Neutrophil (primary cell): ENCODE data around the gene NDUFS5.
A peak's percentile ranks its signal among the peaks of the same experiment; 100 is the strongest.
"Not testable (repeated sequence)": the region's sequence is repeated elsewhere in the genome, so short reads cannot be mapped to it uniquely, and the experiment has no call there.

Source experiments
- H3K27ac ChIP-seq: fragments of 200-600 bp; sonication (generic); 2 replicates; pipeline ENCODE4 v1.5.1; 2016; ENCODE audit warnings: mild to moderate bottlenecking, moderate library complexity
- H3K27me3 ChIP-seq: fragments of 200-600 bp; sonication (generic); 2 replicates; pipeline ENCODE4 v1.6.0; 2016; ENCODE audit warnings: mild to moderate bottlenecking
- H3K36me3 ChIP-seq: fragments of 200-600 bp; sonication (generic); 2 replicates; pipeline ENCODE4 v1.5.1; 2017
- H3K4me1 ChIP-seq, 2 experiments: fragments of 200-600 bp in 1 of 2; sonication (generic) in 1 of 2; 1 replicate in 1 of 2; 2 replicates in 1 of 2; pipeline versions ENCODE4 v1.5.1 to v1.6.1; 2013 to 2016; ENCODE audit warnings: low read depth in 1 of 2, low read length in 1 of 2, mild to moderate bottlenecking in 1 of 2, moderate library complexity in 1 of 2; ENCODE audit not compliant: control insufficient read depth in 1 of 2, insufficient read depth in 1 of 2
- H3K4me3 ChIP-seq, 2 experiments: fragments of 200-600 bp in 1 of 2; sonication (generic) in 1 of 2; 1 replicate in 1 of 2; 2 replicates in 1 of 2; pipeline ENCODE4 v1.5.1; 2013 to 2016; ENCODE audit warnings: low read depth in 1 of 2, low read length in 1 of 2, mild to moderate bottlenecking in 1 of 2, moderate library complexity in 1 of 2
- H3K9me3 ChIP-seq: fragments of 200-600 bp; sonication (generic); 2 replicates; pipeline ENCODE4 v1.5.1; 2016
- TF ChIP-seq, protein P1 (sequence below): fragments of 200-600 bp; sonication (generic); IDR thresholded peaks from 2 replicates; pipeline ENCODE4 v1.5.1; 2016; ENCODE audit warnings: antibody characterized with exemption

Gene NDUFS5

DNA sequence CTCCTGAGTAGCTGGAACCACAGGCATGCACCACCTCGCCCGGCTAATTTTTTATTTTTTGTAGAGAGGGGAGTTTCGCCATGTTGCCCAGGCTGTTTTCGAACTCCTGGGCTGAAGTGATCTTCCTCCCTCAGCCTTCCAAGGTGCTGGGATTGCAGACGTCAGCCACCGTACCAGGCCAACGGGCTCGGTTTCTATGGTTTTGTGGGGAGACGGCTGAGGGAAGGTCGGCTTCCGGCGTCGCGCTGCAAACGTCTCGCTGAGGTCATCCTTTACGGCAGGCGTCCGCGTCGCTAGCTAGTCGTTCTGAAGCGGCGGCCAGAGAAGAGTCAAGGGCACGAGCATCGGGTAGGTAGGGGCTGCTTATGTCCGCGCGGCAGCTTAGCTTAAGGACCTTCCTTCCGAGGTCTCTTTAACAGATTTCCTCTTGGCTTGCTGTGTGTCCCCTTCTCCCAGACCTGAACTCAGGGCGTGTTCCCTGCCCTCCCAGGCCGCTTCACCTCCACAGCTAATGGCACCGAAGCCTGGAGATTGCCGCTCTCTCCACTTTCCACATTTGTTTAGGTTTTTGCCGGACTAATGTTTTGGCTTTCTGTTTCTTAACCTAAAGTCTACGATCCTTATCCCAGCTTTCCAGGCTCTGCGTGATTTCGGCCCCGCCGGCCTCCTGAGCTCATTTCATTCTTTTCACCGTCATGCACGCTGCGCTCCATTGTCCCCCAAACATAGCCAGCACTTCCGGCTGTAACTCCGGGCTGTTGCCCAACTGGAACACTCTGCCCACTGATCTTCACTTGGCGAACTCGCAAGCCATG is at the start of gene NDUFS5:
Gene NDUFS5, plus strand, starts transcription at position 300 of the 815 bp plus-strand sequence. CDS start 2,375 bp downstream, outside the sequence.
- no peaks in the 10 kb centered on the region for H3K9me3 ChIP-seq
- H3K4me1 ChIP-seq = peaks cover 12 to 13% of the 10 kb centered on the region in 2 experiments
- peaks cover 19% of the 10 kb centered on the region for H3K36me3 ChIP-seq
- peak within 1 kb of the TSS; percentile 74 to 88 for H3K4me3 ChIP-seq
- H3K27me3 ChIP-seq = peaks cover 5% of the 10 kb centered on the region
- TF ChIP-seq, protein P1, sequence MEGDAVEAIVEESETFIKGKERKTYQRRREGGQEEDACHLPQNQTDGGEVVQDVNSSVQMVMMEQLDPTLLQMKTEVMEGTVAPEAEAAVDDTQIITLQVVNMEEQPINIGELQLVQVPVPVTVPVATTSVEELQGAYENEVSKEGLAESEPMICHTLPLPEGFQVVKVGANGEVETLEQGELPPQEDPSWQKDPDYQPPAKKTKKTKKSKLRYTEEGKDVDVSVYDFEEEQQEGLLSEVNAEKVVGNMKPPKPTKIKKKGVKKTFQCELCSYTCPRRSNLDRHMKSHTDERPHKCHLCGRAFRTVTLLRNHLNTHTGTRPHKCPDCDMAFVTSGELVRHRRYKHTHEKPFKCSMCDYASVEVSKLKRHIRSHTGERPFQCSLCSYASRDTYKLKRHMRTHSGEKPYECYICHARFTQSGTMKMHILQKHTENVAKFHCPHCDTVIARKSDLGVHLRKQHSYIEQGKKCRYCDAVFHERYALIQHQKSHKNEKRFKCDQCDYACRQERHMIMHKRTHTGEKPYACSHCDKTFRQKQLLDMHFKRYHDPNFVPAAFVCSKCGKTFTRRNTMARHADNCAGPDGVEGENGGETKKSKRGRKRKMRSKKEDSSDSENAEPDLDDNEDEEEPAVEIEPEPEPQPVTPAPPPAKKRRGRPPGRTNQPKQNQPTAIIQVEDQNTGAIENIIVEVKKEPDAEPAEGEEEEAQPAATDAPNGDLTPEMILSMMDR = no peak
- H3K27ac ChIP-seq = peak within 1 kb of the TSS; percentile 81

DNA sequence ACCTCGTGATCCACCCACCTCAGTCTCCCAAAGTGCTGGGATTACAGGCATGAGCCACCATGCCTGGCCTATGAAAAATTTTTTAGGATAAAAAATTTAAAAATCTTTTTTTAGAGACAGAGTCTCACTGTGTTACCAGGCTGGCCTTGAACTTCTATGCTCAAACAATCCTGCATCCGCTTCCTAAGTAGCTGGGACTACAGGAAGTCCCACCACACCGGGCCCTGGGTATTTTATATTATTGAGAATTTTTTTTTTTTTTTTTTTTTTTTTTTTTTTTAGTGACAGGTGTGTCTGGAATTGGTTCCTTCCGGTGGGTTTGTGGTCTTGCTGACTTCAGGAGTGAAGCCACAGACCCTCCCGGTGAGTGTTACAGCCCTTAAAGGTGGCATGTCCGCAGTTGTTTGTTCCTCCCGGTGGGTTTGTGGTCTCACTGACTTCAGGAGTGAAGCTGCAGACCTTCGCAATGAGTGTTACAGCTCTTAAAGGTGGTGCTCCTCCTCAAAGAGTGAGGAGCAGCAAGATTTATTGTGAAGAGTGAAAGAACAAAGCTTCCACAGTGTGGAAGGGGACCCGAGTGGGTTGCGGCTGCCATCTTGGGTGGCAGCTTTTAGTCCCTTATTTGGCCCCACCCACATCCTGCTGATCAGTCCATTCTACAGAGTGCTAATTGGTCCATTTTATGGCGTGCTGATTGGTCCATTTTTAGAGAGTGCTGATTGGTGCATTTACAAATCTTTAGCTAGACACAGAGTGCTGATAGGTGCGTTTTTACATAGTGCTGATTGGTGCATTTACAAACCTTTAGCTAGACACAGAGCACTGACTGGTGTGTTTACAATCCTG is 48.5 kb upstream of the NDUFS5 start:
- H3K9me3 ChIP-seq = peaks cover 11% of the 10 kb centered on the region
- H3K4me3 ChIP-seq, H3K36me3 ChIP-seq, H3K27ac ChIP-seq, H3K27me3 ChIP-seq, H3K4me1 ChIP-seq: not testable (repeated sequence)

DNA sequence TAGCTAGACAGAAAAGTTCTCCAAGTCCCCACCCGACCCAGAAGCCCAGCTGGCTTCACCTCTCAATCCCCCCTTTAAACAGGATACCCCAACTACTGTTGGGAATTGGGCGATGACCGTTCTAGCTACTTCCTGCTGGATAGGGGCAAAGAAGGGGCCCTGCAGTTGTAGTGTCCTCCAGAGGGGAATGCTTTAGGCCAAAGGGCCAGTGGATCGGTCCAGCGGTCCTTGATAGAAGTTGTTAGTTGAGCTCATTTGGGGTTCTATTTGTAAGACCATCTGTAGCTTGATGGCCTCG is 48.0 kb upstream of the NDUFS5 start:
- peaks cover 11% of the 10 kb centered on the region for H3K9me3 ChIP-seq
- H3K4me1 ChIP-seq, H3K27ac ChIP-seq, H3K36me3 ChIP-seq, H3K4me3 ChIP-seq, H3K27me3 ChIP-seq: not testable (repeated sequence)

DNA sequence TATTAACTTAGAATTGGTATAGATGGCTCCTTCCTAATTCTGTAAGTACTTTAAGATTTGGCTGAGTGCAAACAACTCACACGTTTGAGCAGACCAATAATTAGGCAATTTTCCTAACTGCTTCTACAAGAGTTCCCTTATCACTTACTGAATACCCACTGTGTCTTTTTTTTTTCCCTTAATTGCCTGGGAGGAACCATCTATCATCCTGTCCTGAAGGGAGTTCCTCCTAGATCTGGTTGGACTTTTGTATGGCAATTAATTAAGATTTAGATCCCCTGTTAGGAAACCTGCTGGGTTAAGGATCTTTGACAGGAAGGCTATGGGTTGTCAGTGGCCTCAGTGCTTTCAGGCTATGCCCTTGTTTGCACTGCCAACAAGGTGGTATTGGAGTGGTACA is 46.8 kb upstream of the NDUFS5 start:
- H3K27ac ChIP-seq, H3K4me1 ChIP-seq, H3K27me3 ChIP-seq, H3K36me3 ChIP-seq, H3K4me3 ChIP-seq: not testable (repeated sequence)
- H3K9me3 ChIP-seq = peaks cover 11% of the 10 kb centered on the region

DNA sequence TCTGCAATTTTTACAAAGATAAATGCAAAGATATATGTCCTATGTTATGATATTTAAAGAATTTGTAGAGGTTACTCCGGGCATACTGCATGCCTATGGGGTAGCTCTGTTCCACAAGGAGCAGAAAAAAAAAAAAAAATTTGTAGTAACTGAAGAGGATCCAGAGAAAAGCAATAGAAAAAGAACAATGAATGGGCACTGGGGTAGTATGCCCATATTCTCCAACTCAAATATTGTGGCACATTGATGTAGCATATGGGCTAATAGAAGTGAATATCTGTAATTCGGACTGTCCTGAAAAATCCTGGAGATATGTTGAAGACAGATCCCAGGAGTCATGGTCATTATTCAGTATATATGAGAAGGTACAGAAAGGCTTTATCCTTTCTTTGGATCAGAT is 36.2 kb upstream of the NDUFS5 start:
- Histone ChIP-seq H3K36me3 (peaks cover 3% of the 10 kb centered on the region), H3K27ac (peak overlapping the region; percentile 96), H3K9me3 (no peaks in the 10 kb centered on the region), H3K4me1 (peaks cover 17 to 22% of the 10 kb centered on the region in 2 experiments), H3K4me3 (no peak overlapping the region), H3K27me3 (no peaks in the 10 kb centered on the region)
- TF ChIP-seq, protein P1 = no peak

DNA sequence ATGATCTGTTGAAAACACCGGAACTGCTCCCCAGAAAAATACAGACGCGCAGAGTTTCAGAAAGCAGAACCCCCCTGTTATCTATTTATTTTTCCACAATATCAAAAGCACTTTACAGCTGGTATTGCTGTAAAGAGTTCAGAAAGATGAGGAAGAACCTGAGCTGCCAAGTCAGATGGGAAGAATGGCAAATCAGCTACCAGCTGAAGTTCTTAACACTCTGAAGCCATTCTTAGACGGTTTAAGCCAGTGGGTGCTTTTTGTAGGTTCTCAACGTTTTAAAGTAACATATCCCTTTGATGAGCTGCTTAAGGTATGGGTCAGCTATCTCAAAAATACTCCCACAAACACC is 35.8 kb upstream of the NDUFS5 start:
- Histone ChIP-seq H3K27me3 (no peaks in the 10 kb centered on the region), H3K4me3 (peak overlapping the region; percentile 81 to 91), H3K27ac (peak overlapping the region; percentile 96), H3K36me3 (peaks cover 6% of the 10 kb centered on the region), H3K9me3 (no peaks in the 10 kb centered on the region), H3K4me1 (peaks cover 17 to 22% of the 10 kb centered on the region in 2 experiments)
- TF ChIP-seq, protein P1 = no peak
